CD14-positive monocyte (primary cell): ENCODE results near the gene ITPR2. TPM values are rescaled to one million over a fixed set of nuclear protein-coding genes. Genes with fewer than 3 reads are reported as not detected.

Experiments
- DNase-seq, 3 donors: peaks; one replicate each; pipeline ENCODE4 v3.0.0-alpha.2; 2011 to 2022
- H2AFZ ChIP-seq: 2 replicates; pipeline ENCODE4 v1.6.0; 2012; ENCODE audit warnings: mild to moderate bottlenecking, low read depth, low read length, inconsistent platforms; ENCODE audit not compliant: insufficient read depth, poor library complexity, severe bottlenecking
- H3K27ac ChIP-seq, 2 donors: 1 replicate in 1 of 2; 2 replicates in 1 of 2; pipeline ENCODE4 v1.5.1; 2012 to 2013; ENCODE audit warnings: low read length in 2 of 2, control low read depth in 1 of 2, inconsistent platforms in 1 of 2, low read depth in 1 of 2, mild to moderate bottlenecking in 1 of 2
- H3K27me3 ChIP-seq, 2 donors: one replicate each; pipeline versions ENCODE4 v1.6.0 to v1.6.1; 2011 to 2013; ENCODE audit warnings: low read length in 2 of 2; ENCODE audit not compliant: control insufficient read depth in 2 of 2, insufficient read depth in 2 of 2
- H3K36me3 ChIP-seq, 2 donors: replicated peaks in 1 of 2; 1 replicate in 1 of 2; 2 replicates in 1 of 2; pipeline versions ENCODE4 v1.5.1 to v1.6.1; 2012 to 2013; ENCODE audit warnings: low read length in 2 of 2, control low read depth in 1 of 2, inconsistent platforms in 1 of 2, mild to moderate bottlenecking in 1 of 2; ENCODE audit not compliant: insufficient read depth in 2 of 2, control insufficient read depth in 1 of 2
- H3K4me1 ChIP-seq, 2 donors: 1 replicate in 1 of 2; 2 replicates in 1 of 2; pipeline versions ENCODE4 v1.5.1 to v1.6.1; 2012 to 2013; ENCODE audit warnings: low read length in 2 of 2, control low read depth in 1 of 2, inconsistent platforms in 1 of 2, mild to moderate bottlenecking in 1 of 2, moderate library complexity in 1 of 2; ENCODE audit not compliant: insufficient read depth in 2 of 2, control insufficient read depth in 1 of 2
- H3K4me2 ChIP-seq: replicated peaks from 2 replicates; pipeline ENCODE3; 2012; ENCODE audit warnings: low read length, moderate library complexity, mild to moderate bottlenecking; ENCODE audit not compliant: poor library complexity, severe bottlenecking; ENCODE audit errors: extremely low read depth
- H3K4me3 ChIP-seq, 3 experiments: fragments of 200-600 bp in 1 of 3; sonication (generic) in 1 of 3; replicated peaks in 1 of 3; 1 replicate in 2 of 3; 2 replicates in 1 of 3; pipeline ENCODE4 v1.5.1; 2011 to 2013; ENCODE audit warnings: low read length in 3 of 3, mild to moderate bottlenecking in 3 of 3, control low read depth in 2 of 3, low read depth in 2 of 3, inconsistent platforms in 1 of 3, moderate library complexity in 1 of 3
- H3K79me2 ChIP-seq: 2 replicates; pipeline ENCODE4 v1.6.0; 2012; ENCODE audit warnings: mild to moderate bottlenecking, control low read depth, inconsistent platforms, low read length, moderate library complexity; ENCODE audit not compliant: insufficient read depth
- H3K9ac ChIP-seq: 2 replicates; pipeline ENCODE4 v1.6.0; 2017; ENCODE audit warnings: low read length, mild to moderate bottlenecking; ENCODE audit not compliant: insufficient read depth, poor library complexity, severe bottlenecking
- H3K9me3 ChIP-seq, 2 donors: replicated peaks in 1 of 2; 1 replicate in 1 of 2; 2 replicates in 1 of 2; pipeline versions ENCODE4 v1.5.1 to v1.6.1; 2012 to 2013; ENCODE audit warnings: low read length in 2 of 2, control low read depth in 1 of 2; ENCODE audit not compliant: control insufficient read depth in 1 of 2, insufficient read depth in 1 of 2
- H4K20me1 ChIP-seq: 2 replicates; pipeline ENCODE4 v1.6.0; 2012; ENCODE audit warnings: mild to moderate bottlenecking, low read length, control low read depth, moderate library complexity; ENCODE audit not compliant: insufficient read depth
- H3K27ac Mint-ChIP-seq, 7 donors: one replicate each; pipeline ENCODE4 v1.8.0; 2020; ENCODE audit warnings: mild to moderate bottlenecking in 7 of 7, mixed read lengths in 7 of 7, moderate library complexity in 6 of 7, inconsistent platforms in 2 of 7
- H3K27me3 Mint-ChIP-seq, 3 donors: one replicate each; pipeline ENCODE4 v1.8.0; 2021 to 2022; ENCODE audit warnings: low read depth in 3 of 3, mild to moderate bottlenecking in 3 of 3, mixed read lengths in 3 of 3, moderate library complexity in 3 of 3, inconsistent platforms in 1 of 3
- H3K36me3 Mint-ChIP-seq, 2 donors: one replicate each; pipeline ENCODE4 v1.8.0; 2020; ENCODE audit warnings: mixed read lengths in 2 of 2, inconsistent platforms in 1 of 2, mild to moderate bottlenecking in 1 of 2
- H3K4me1 Mint-ChIP-seq: one replicate; pipeline ENCODE4 v1.8.0; 2020; ENCODE audit warnings: mild to moderate bottlenecking, mixed read lengths
- H3K4me3 Mint-ChIP-seq, 2 donors: one replicate each; pipeline ENCODE4 v1.8.0; 2020; ENCODE audit warnings: mild to moderate bottlenecking in 2 of 2, mixed read lengths in 2 of 2, moderate library complexity in 1 of 2
- H3K9me3 Mint-ChIP-seq, 7 donors: one replicate each; pipeline ENCODE4 v1.8.0; 2020 to 2022; ENCODE audit warnings: mixed read lengths in 7 of 7, mild to moderate bottlenecking in 6 of 7, moderate library complexity in 6 of 7, inconsistent platforms in 2 of 7
- WGBS: methylation state at CpG from one replicate; pipeline ENCODE4 v1.1.5; 2013; ENCODE audit warnings: missing lambda C conversion rate; ENCODE audit not compliant: insufficient coverage; 5-methylcytosine and 5-hydroxymethylcytosine counted together
- intact Hi-C, 2 donors: fragments of 100-400 bp; cut with micrococcal nuclease; formaldehyde crosslinking; loops; one replicate each; pipeline versions ENCODE4 v1.15.0 to v1.15.1; 2023
- polyA plus RNA-seq, 3 donors: library from polyadenylated mRNA; depleted of rRNA in 1 of 3; unstranded in 2 of 3; stranded (reverse) in 1 of 3; fragments of 300-500 nt in 2 of 3; fragments of >200 nt in 1 of 3; fragmentation: Illumina TruSeq in 2 of 3; gene quantifications; 1 replicate in 2 of 3; 2 replicates in 1 of 3; pipeline ENCODE4 v1.2.3, GENCODE V29; 2012 to 2021
- TF ChIP-seq, protein P1 (sequence below): fragments of 200-600 bp; IDR thresholded peaks from one replicate; pipeline ENCODE4 v1.8.0; 2022; ENCODE audit warnings: antibody characterized with exemption, mild to moderate bottlenecking

Gene ITPR2
- polyA plus RNA-seq, 3 donors, result 2.7 to 6.4 (median 5.7) TPM

DNA sequence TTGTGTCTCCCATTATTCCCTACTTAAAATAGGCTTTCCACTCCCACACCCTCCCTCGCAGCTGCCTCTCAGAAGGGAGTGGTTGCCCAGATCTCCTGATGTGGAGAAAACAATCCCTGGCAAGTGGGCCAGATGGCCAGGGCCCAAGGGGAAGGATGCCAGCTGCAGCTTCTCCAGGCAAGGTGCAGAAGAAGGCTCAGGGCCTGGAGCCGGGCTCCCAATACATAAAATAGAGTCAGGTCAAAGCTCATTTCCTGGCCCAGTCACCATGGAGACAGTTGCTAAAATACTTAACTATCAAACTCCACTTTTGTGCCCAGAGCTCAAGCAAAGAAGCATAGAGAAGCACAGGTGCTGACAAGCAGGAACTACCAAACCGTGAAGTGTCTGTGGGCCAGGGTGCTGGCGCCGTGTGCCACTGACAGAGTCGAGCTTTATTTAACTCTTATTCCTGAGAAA is 45.7 kb upstream of the ITPR2 start:
- Mint-ChIP-seq H3K9me3 (peaks cover 0 to 3% (median 0%) of the 10 kb centered on the region in 7 donors), H3K27me3 (peaks cover 0 to 2% (median 0%) of the 10 kb centered on the region in 3 donors), H3K36me3 (no peaks in the 10 kb centered on the region), H3K27ac (no peak overlapping the region), H3K4me1 (peaks cover 19% of the 10 kb centered on the region), H3K4me3 (no peak overlapping the region)
- TF ChIP-seq, protein P1, sequence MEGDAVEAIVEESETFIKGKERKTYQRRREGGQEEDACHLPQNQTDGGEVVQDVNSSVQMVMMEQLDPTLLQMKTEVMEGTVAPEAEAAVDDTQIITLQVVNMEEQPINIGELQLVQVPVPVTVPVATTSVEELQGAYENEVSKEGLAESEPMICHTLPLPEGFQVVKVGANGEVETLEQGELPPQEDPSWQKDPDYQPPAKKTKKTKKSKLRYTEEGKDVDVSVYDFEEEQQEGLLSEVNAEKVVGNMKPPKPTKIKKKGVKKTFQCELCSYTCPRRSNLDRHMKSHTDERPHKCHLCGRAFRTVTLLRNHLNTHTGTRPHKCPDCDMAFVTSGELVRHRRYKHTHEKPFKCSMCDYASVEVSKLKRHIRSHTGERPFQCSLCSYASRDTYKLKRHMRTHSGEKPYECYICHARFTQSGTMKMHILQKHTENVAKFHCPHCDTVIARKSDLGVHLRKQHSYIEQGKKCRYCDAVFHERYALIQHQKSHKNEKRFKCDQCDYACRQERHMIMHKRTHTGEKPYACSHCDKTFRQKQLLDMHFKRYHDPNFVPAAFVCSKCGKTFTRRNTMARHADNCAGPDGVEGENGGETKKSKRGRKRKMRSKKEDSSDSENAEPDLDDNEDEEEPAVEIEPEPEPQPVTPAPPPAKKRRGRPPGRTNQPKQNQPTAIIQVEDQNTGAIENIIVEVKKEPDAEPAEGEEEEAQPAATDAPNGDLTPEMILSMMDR, result no peak
- WGBS, result 25% methylated on average over 6 of the region's 6 CpGs
- no peak overlapping the region for H3K27ac ChIP-seq
- intact Hi-C loops, result no loop called here
- no peaks in the 10 kb centered on the region for H3K36me3 ChIP-seq
- H2AFZ ChIP-seq, result no peak overlapping the region
- H3K9ac ChIP-seq, result no peak overlapping the region
- no peak for DNase-seq
- peaks cover 18 to 19% of the 10 kb centered on the region in 2 donors for H3K4me1 ChIP-seq
- no peaks in the 10 kb centered on the region for H3K79me2 ChIP-seq
- no peaks in the 10 kb centered on the region for H3K9me3 ChIP-seq
- no peak overlapping the region for H3K4me2 ChIP-seq
- no peaks in the 10 kb centered on the region for H3K27me3 ChIP-seq
- H4K20me1 ChIP-seq, result no peaks in the 10 kb centered on the region
- no peak overlapping the region for H3K4me3 ChIP-seq

DNA sequence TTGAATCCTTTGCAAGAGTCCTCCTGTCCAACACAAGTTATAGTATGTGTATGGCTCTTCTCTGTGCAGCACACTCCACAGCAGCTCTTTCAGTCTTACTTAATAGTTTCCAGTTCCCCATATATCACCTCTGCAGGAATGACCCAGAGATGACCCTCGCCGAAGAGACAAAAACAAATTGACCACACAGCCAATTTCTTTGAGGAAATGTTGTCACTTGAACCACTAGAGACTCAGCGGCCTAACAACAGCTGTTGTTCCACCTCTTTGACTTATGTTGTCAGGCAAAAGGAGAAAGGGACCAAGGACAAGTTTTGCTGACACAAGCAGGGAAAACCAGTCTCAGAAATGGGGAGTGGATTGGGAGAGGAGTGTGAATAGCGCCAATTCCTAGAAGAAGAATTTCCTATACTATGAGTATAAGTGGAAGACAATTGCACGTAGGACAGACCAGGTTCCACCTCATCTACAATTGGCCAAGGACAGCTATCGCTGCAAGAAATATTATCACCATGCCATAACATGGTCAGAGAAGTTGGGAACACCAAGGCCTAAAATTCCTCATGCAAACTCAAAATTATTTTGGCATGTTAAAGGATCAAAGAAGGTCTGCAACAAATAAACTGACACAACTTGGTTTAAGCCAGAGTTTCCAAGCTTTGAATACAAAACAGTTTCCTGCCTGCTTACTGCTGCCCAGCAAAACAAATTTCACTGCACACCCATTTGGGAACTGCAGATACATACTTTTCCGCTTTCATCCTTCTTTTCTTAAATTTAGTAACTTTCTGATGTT is 41.7 kb upstream of the ITPR2 start:
- TF ChIP-seq, protein P1, result no peak
- Mint-ChIP-seq H3K9me3 (peaks cover 0 to 3% (median 0%) of the 10 kb centered on the region in 7 donors), H3K36me3 (no peaks in the 10 kb centered on the region), H3K27ac (peak overlapping the region; percentile 66 to 94 (median 89)), H3K4me3 (peak overlapping the region in 1 of 2 donors; percentile 47), H3K4me1 (peaks cover 48% of the 10 kb centered on the region), H3K27me3 (peaks cover 2 to 3% (median 3%) of the 10 kb centered on the region in 3 donors)
- no peak overlapping the region for H3K9ac ChIP-seq
- H3K36me3 ChIP-seq, result no peaks in the 10 kb centered on the region
- peak overlapping the region; percentile 44 for H3K4me2 ChIP-seq
- H2AFZ ChIP-seq, result peak overlapping the region; percentile 24
- H3K4me3 ChIP-seq, result peak overlapping the region in 1 of 3 experiments; percentile 33
- WGBS, result 50% methylated on average over 2 of the region's 7 CpGs
- no peaks in the 10 kb centered on the region for H3K79me2 ChIP-seq
- H3K27ac ChIP-seq, result peak overlapping the region in 1 of 2 donors; percentile 72
- intact Hi-C loops, result no loop called here
- no peaks in the 10 kb centered on the region for H4K20me1 ChIP-seq
- DNase-seq, result peak; percentile 39 to 47 (median 41)
- no peaks in the 10 kb centered on the region for H3K9me3 ChIP-seq
- peaks cover 46 to 48% of the 10 kb centered on the region in 2 donors for H3K4me1 ChIP-seq
- H3K27me3 ChIP-seq, result no peaks in the 10 kb centered on the region
